SU-DHL-6 (cell line): ENCODE measurements around the gene PTK6.

ENCODE experiments used
- CTCF ChIP-seq: fragments of 200-600 bp; sonication (generic); IDR thresholded peaks from one replicate; pipeline ENCODE4 v1.5.1; 2017; ENCODE audit warnings: antibody characterized with exemption, mild to moderate bottlenecking, low read length, moderate library complexity; ENCODE audit not compliant: insufficient read depth, poor library complexity, severe bottlenecking
- EZH2phosphoT487 ChIP-seq: fragments of 200-600 bp; sonication (generic), shearing (Covaris generic); conservative IDR thresholded peaks from 2 replicates; pipeline ENCODE4 v1.6.1; 2018; ENCODE audit warnings: mild to moderate bottlenecking, antibody characterized with exemption, low read length, moderate library complexity, mixed read lengths

DNA sequence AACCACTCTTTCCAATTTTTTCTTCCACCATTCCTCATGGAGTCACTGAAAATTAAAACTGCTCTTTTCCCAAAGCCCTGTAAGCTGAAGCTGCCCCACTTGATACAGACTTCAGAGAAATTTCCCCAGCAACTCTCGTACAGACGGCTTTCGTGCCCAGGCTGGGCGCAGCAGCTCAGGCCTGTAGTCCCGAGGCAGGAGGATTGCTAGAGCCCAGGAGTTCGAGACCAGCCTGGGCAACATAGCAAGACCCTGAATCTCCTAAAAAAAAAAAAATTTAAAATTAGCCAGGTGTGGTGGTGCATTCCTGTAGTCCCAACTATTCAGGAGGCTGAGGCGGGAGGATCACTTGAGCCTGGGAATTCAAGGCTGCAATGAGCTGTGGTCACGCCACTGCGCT, 10.0 kb downstream of the PTK6 start:
- TF ChIP-seq CTCF: no peak
- no peak for TF ChIP-seq EZH2phosphoT487
